Psoas muscle (tissue), 8 donors: ENCODE results near the gene MRPS5. TPM values are rescaled to one million over a fixed set of nuclear protein-coding genes. Genes with fewer than 3 reads are reported as not detected.

ENCODE experiments used
- ATAC-seq, 4 donors: fragments of 200-7000 bp; cut with Tn5 transposase; one replicate each; pipeline ENCODE4 v1.9.1; 2020; ENCODE audit warnings: moderate library complexity in 3 of 4, mild to moderate bottlenecking in 2 of 4
- DNase-seq, 2 donors: peaks; one replicate each; pipeline ENCODE4 v3.0.0-alpha.2; 2020
- H3K27ac ChIP-seq: fragments of 200-600 bp; one replicate; pipeline ENCODE4 v1.8.0; 2022
- H3K27me3 ChIP-seq, 3 donors: fragments of 200-600 bp in 1 of 3; one replicate each; pipeline versions ENCODE4 v1.6.1 to v1.8.0; 2013 to 2022; ENCODE audit warnings: low read length in 2 of 3, mild to moderate bottlenecking in 2 of 3, moderate library complexity in 1 of 3; ENCODE audit not compliant: insufficient read depth in 3 of 3
- H3K36me3 ChIP-seq, 2 donors: fragments of 200-600 bp in 1 of 2; one replicate each; pipeline versions ENCODE4 v1.6.1 to v1.8.0; 2013 to 2022; ENCODE audit warnings: low read depth in 1 of 2, mild to moderate bottlenecking in 1 of 2, moderate library complexity in 1 of 2; ENCODE audit not compliant: insufficient read depth in 1 of 2
- H3K4me1 ChIP-seq: fragments of 200-600 bp; one replicate; pipeline ENCODE4 v1.8.0; 2022
- H3K4me3 ChIP-seq: fragments of 200-600 bp; one replicate; pipeline ENCODE4 v1.8.0; 2022; ENCODE audit warnings: mild to moderate bottlenecking
- H3K9me3 ChIP-seq: fragments of 200-600 bp; one replicate; pipeline ENCODE4 v1.8.0; 2022
- WGBS, 3 donors: extraction: QIAGEN DNeasy Blood & Tissue Kit; methylation state at CpG; one replicate each; pipeline versions ENCODE4 v1.1.6 to v1.1.7; 2013; 5-methylcytosine and 5-hydroxymethylcytosine counted together
- intact Hi-C, 2 donors: fragments of 100-400 bp; cut with DNase I; formaldehyde crosslinking; loops; one replicate each; pipeline versions ENCODE4 v1.11.0 to v1.14.2; 2022
- polyA plus RNA-seq, 3 donors: library from polyadenylated mRNA; stranded (reverse); fragments of 200-250 nt; gene quantifications; one replicate each; pipeline ENCODE4 v1.2.3, GENCODE V29; 2013
- total RNA-seq, 4 donors: library from RNA; stranded (reverse); fragmentation: NEBNext Ultra II Directional in 2 of 4; extraction: Animal tissue kit (Norgen Biotek cat#: 25700) in 2 of 4; gene quantifications; one replicate each; pipeline versions ENCODE4 v1.2.1 to v1.2.4, GENCODE V29; 2021 to 2023
- TF ChIP-seq, protein P1 (sequence below): fragments of 200-600 bp; IDR thresholded peaks from one replicate; pipeline ENCODE4 v1.8.0; 2022; ENCODE audit warnings: antibody characterized with exemption
- donor health status: healthy with polysubstance abuse.
- donor health status: DM: no; HTN: no; CAD: no; lungs with moderate emphysema.
- donor health status: Bipolar disorder and iron deficiency.
- donor health status: healthy.
- donor health status: DM: yes; HTN: yes; CAD: no.
- donor health status: DM: no; HTN: no; CAD: no.
- donor health status: DM: no; HTN: no; CAD: no.
- donor health status: DM: yes; HTN: yes; CAD: no.

The MRPS5 gene
- total and polyA plus RNA-seq, 7 donors = 45.6 to 180 (median 79.0) TPM

DNA sequence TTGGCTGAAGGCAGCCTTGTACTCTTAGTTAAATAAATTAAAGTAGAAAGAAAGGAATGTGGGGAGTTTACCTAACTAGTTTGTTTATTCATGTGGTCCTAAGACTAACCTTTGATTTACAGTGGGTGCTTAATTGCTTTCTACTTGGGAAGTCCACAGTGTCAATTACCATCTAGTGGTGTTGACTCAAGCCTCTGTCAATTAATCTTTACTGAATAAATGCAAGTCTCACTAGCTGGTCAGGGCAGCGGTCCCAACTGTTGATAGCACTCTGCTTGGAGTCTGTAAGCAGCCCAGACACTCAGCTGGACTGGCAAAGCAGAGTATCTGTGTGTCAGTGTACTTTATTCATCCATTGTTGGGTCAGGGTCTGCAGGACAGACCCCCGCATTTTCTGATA is 22.2 kb upstream of the MRPS5 start:
- DNase-seq (no peak), ATAC-seq (no peak)
- no peak overlapping the region for H3K27ac ChIP-seq
- WGBS, 3 donors = 96 to 99% (median 97%) methylated on average over 2 of the region's 2 CpGs
- no peak overlapping the region for H3K4me3 ChIP-seq
- peaks cover 81% of the 10 kb centered on the region for H3K9me3 ChIP-seq
- peaks cover 4 to 17% of the 10 kb centered on the region in 2 donors for H3K36me3 ChIP-seq
- H3K27me3 ChIP-seq = no peaks in the 10 kb centered on the region
- no peaks in the 10 kb centered on the region for H3K4me1 ChIP-seq
- TF ChIP-seq, protein P1, sequence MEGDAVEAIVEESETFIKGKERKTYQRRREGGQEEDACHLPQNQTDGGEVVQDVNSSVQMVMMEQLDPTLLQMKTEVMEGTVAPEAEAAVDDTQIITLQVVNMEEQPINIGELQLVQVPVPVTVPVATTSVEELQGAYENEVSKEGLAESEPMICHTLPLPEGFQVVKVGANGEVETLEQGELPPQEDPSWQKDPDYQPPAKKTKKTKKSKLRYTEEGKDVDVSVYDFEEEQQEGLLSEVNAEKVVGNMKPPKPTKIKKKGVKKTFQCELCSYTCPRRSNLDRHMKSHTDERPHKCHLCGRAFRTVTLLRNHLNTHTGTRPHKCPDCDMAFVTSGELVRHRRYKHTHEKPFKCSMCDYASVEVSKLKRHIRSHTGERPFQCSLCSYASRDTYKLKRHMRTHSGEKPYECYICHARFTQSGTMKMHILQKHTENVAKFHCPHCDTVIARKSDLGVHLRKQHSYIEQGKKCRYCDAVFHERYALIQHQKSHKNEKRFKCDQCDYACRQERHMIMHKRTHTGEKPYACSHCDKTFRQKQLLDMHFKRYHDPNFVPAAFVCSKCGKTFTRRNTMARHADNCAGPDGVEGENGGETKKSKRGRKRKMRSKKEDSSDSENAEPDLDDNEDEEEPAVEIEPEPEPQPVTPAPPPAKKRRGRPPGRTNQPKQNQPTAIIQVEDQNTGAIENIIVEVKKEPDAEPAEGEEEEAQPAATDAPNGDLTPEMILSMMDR = no peak
- intact Hi-C loops = no loop called here

- H3K9me3 ChIP-seq = peaks cover 69% of the 10 kb centered on the region
Measured at GRCh38 chr2:95138702-95139101, 17.1 kb upstream of the MRPS5 start.

DNA sequence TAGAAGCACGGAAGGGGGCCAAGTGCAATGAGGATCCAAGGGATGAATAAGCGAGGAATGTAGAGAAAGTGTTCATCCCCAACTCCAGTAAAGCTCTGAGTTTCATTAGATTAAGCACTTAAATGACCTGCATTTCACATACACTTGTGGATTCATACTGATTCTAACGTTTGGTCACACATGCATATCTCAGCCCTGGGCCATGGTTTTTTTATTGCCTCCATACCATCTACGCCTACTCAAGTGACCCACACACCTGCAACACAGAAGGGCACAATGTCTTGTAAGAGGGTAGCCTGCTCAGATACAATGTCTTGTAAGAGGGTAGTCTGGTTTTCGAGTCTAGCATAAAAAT is 566 bp upstream of the MRPS5 start:
- ATAC-seq = no peak
- DNase-seq = no peak
- Histone ChIP-seq H3K36me3 (peaks cover 3 to 12% of the 10 kb centered on the region in 2 donors), H3K27ac (peak overlapping the region; percentile 97), H3K27me3 (no peaks in the 10 kb centered on the region), H3K4me3 (peak overlapping the region; percentile 92), H3K4me1 (peaks cover 25% of the 10 kb centered on the region), H3K9me3 (no peaks in the 10 kb centered on the region)
- TF ChIP-seq, protein P1 = no peak
- 26 to 35% (median 29%) methylated on average over 5 of the region's 5 CpGs for WGBS, 3 donors
- intact Hi-C loops = loop anchor here in 1 of 2 donors (2.0 kb wide), 1 partner anchor 37 kb away; the partner anchor contains the start of gene ZNF514

More at GRCh38 chr2:95138702-95139101, 17.1 kb upstream of the MRPS5 start:
- no peak for DNase-seq
- no peaks in the 10 kb centered on the region for H3K4me1 ChIP-seq
- no peak for ATAC-seq
- peaks cover 0 to 4% of the 10 kb centered on the region in 2 donors for H3K36me3 ChIP-seq
- WGBS, 3 donors = 68 to 83% (median 80%) methylated on average over 1 of the region's 1 CpG
- H3K4me3 ChIP-seq = no peak overlapping the region
- H3K27ac ChIP-seq = no peak overlapping the region
- TF ChIP-seq, protein P1 = no peak
- H3K27me3 ChIP-seq = no peaks in the 10 kb centered on the region
- intact Hi-C loops = no loop called here

- TF ChIP-seq, protein P1 = no peak
- H3K4me1 ChIP-seq = peaks cover 25% of the 10 kb centered on the region
- H3K9me3 ChIP-seq = no peaks in the 10 kb centered on the region
- peak in 1 of 4 donors; percentile 8 for ATAC-seq
- no peaks in the 10 kb centered on the region for H3K27me3 ChIP-seq
- 1 to 3% (median 1%) methylated on average over 11 of the region's 11 CpGs for WGBS, 3 donors
- no peak for DNase-seq
- peaks cover 3 to 21% of the 10 kb centered on the region in 2 donors for H3K36me3 ChIP-seq
- intact Hi-C loops = loop anchor here in 1 of 2 donors (2.0 kb wide), 1 partner anchor 38 kb away; the partner anchor contains the start of gene ZNF514
- H3K4me3 ChIP-seq = peak overlapping the region; percentile 92
- H3K27ac ChIP-seq = peak overlapping the region; percentile 97
Measured at GRCh38 chr2:95121093-95121406, 558 bp downstream of the MRPS5 start.

DNA sequence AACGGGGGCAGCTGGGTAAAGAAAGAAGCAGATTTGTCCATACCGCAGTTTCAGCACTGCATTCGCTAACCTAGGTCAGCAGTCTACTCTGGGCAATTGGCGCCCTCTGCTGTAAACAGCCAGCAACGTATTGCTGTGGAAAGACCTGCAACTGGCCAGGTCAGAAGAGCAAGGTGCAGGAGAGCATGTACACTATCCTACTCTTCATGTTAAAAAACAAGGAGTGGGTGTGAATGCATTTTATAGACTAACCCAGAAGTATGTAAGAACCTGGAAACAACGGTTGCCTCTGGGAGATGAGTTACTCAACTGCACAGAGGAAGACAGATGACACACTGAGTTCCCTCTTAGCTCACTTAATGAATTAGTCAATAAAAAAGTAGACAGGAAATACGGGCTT is 6.2 kb downstream of the MRPS5 start:
- intact Hi-C loops = loop anchor here in 1 of 2 donors (2.0 to 5.0 kb wide), 2 partner anchors 38 to 93 kb away; no protein-coding TSS in a partner anchor
- Histone ChIP-seq H3K27me3 (no peaks in the 10 kb centered on the region), H3K4me1 (peaks cover 23% of the 10 kb centered on the region), H3K27ac (no peak overlapping the region), H3K4me3 (no peak overlapping the region), H3K36me3 (peaks cover 5 to 68% of the 10 kb centered on the region in 2 donors), H3K9me3 (no peaks in the 10 kb centered on the region)
- WGBS, 3 donors = 19 to 22% (median 22%) methylated on average over 7 of the region's 7 CpGs
- ATAC-seq (peak; percentile 73 to 94 (median 93)), DNase-seq (peak; percentile 44 to 70)
- TF ChIP-seq, protein P1 = peak; percentile 74
